Measurements from ENCODE around the gene DUSP8.
A peak's percentile ranks its signal among the peaks of the same experiment; 100 is the strongest.

The DUSP8 gene

GRCh38 chr11:1549338-1550330 is 22.4 kb downstream of the DUSP8 start:
- DNase-seq: no peak

- DNase-seq: no peak
These were observed 23.6 kb downstream of the DUSP8 start for GRCh38 chr11:1548221-1549070.

- DNase-seq: no peak
These were observed 24.5 kb downstream of the DUSP8 start for GRCh38 chr11:1547467-1548098.

- peak; percentile 44 for DNase-seq
These were observed 25.3 kb downstream of the DUSP8 start for GRCh38 chr11:1546536-1547466.

- no peak for DNase-seq
These were observed 26.0 kb downstream of the DUSP8 start for GRCh38 chr11:1546077-1546535.

GRCh38 chr11:1545432-1545831 is 26.6 kb downstream of the DUSP8 start:
- no peak for DNase-seq

- no peak for DNase-seq
These were observed 27.5 kb downstream of the DUSP8 start for GRCh38 chr11:1544536-1544935.

GRCh38 chr11:1543606-1544263 is 28.3 kb downstream of the DUSP8 start:
- no peak for DNase-seq

GRCh38 chr11:1542267-1542666 is 29.8 kb downstream of the DUSP8 start:
- no peak for DNase-seq

GRCh38 chr11:1541474-1542204 is 30.4 kb downstream of the DUSP8 start:
- no peak for DNase-seq

- DNase-seq: no peak
These were observed 32.0 kb downstream of the DUSP8 start for GRCh38 chr11:1540074-1540473.

GRCh38 chr11:1538153-1538552 is 33.9 kb downstream of the DUSP8 start:
- no peak for DNase-seq

GRCh38 chr11:1536065-1536843 is 35.8 kb downstream of the DUSP8 start:
- DNase-seq: no peak

- no peak for DNase-seq
These were observed 37.4 kb downstream of the DUSP8 start for GRCh38 chr11:1534682-1535081.

- DNase-seq: no peak
These were observed 37.9 kb downstream of the DUSP8 start for GRCh38 chr11:1534171-1534570.

- DNase-seq: no peak
These were observed 38.7 kb downstream of the DUSP8 start for GRCh38 chr11:1533342-1533725.

- DNase-seq: no peak
These were observed 39.3 kb downstream of the DUSP8 start for GRCh38 chr11:1532606-1533341.

- DNase-seq: no peak
These were observed 40.0 kb downstream of the DUSP8 start for GRCh38 chr11:1532014-1532586.

Data from central memory CD4-positive, alpha-beta T cell (primary cell).